SK-N-SH (cell line): ENCODE measurements around the gene GDPD5. TPM values are rescaled to one million over a fixed set of nuclear protein-coding genes. Genes with fewer than 3 reads are reported as not detected.

Experiments used
- EP300 ChIP-seq, 2 experiments: IDR thresholded peaks; 2 replicates each; pipeline versions ENCODE4 v1.4.0 to v1.6.1; 2012; ENCODE audit warnings: borderline replicate concordance in 1 of 2, low read depth in 1 of 2, low read length in 1 of 2
- GABPA ChIP-seq: IDR thresholded peaks from 2 replicates; pipeline ENCODE4 v1.4.0; 2012; ENCODE audit warnings: low read depth, mild to moderate bottlenecking
- GATA2 ChIP-seq: sonication (generic); formaldehyde crosslinking; IDR thresholded peaks from 2 replicates; pipeline ENCODE4 v1.5.0; 2020; ENCODE audit warnings: mild to moderate bottlenecking, missing genetic modification reagents
- IRF3 ChIP-seq: fragments of 150-350 bp; IDR thresholded peaks from 2 replicates; pipeline ENCODE4 v1.6.1; 2016; ENCODE audit warnings: mild to moderate bottlenecking, low read depth, low read length
- JUND ChIP-seq: IDR thresholded peaks from 2 replicates; pipeline ENCODE4 v1.4.0; 2012
- MEF2A ChIP-seq: IDR thresholded peaks from 2 replicates; pipeline ENCODE4 v1.4.0; 2012; ENCODE audit warnings: low read depth, borderline replicate concordance
- NRF1 ChIP-seq: IDR thresholded peaks from 2 replicates; pipeline ENCODE4 v1.6.1; 2012; ENCODE audit warnings: low read depth, mild to moderate bottlenecking, low read length
- POLR2AphosphoS5 ChIP-seq: IDR thresholded peaks from 2 replicates; pipeline ENCODE4 v1.6.1; 2012; ENCODE audit warnings: low read depth, low read length
- REST ChIP-seq: IDR thresholded peaks from 2 replicates; pipeline ENCODE4 v1.6.1; 2012; ENCODE audit warnings: mild to moderate bottlenecking, low read depth, low read length, moderate library complexity
- RFX5 ChIP-seq: IDR thresholded peaks from 2 replicates; pipeline ENCODE4 v1.6.1; 2012; ENCODE audit warnings: mild to moderate bottlenecking, improper control_type of control experiment, low read length
- SMC3 ChIP-seq: IDR thresholded peaks from 2 replicates; pipeline ENCODE4 v1.6.1; 2012; ENCODE audit warnings: low read depth, low read length, improper control_type of control experiment
- TAF1 ChIP-seq: IDR thresholded peaks from 2 replicates; pipeline ENCODE4 v1.6.1; 2012; ENCODE audit warnings: low read depth, mild to moderate bottlenecking, low read length, moderate library complexity, borderline replicate concordance
- TEAD4 ChIP-seq: IDR thresholded peaks from 2 replicates; pipeline ENCODE4 v1.4.0; 2012; ENCODE audit warnings: mild to moderate bottlenecking, borderline replicate concordance; ENCODE audit not compliant: insufficient read depth
- polyA plus RNA-seq, 3 experiments: library from polyadenylated mRNA; depleted of rRNA; stranded (reverse); fragments of >200 nt; gene quantifications; 2 replicates each; pipeline ENCODE4 v1.2.3, GENCODE V29; 2012
- TF ChIP-seq, protein P1 (sequence below): IDR thresholded peaks from 2 replicates; pipeline ENCODE4 v1.4.0; 2012; ENCODE audit warnings: low read depth, borderline replicate concordance
- TF ChIP-seq, protein P2 (sequence below): IDR thresholded peaks from 2 replicates; pipeline ENCODE4; 2012

Gene GDPD5
- polyA plus RNA-seq, 1 of the 3 experiments (the other 2 are of a cell fraction): 2.2 TPM

GRCh38 chr11:75557666-75558494 lies 32.1 kb upstream of the GDPD5 start (continued):
- TF ChIP-seq IRF3 (no peak), MEF2A (no peak), REST (0 out of 2 replicates have a peak, but pooled peaks have one; percentile 49), SMC3 (no peak), POLR2AphosphoS5 (peak; percentile 31; the same call in 1 of the 2 replicates), JUND (peak; percentile 57; the same call in 1 of the 2 replicates), GABPA (no peak), TAF1 (no peak), RFX5 (no peak), NRF1 (no peak), TEAD4 (0 out of 2 replicates have a peak, but pooled peaks have one; percentile 41), EP300 (IDR thresholded peaks at IDR 0.05; ENCODE audit: borderline replicate concordance in 1 of 2, low read depth in 1 of 2, low read length in 1 of 2) (no peak), GATA2 (no peak)
- TF ChIP-seq, protein P1, sequence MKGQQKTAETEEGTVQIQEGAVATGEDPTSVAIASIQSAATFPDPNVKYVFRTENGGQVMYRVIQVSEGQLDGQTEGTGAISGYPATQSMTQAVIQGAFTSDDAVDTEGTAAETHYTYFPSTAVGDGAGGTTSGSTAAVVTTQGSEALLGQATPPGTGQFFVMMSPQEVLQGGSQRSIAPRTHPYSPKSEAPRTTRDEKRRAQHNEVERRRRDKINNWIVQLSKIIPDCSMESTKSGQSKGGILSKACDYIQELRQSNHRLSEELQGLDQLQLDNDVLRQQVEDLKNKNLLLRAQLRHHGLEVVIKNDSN: no peak
- TF ChIP-seq, protein P2, sequence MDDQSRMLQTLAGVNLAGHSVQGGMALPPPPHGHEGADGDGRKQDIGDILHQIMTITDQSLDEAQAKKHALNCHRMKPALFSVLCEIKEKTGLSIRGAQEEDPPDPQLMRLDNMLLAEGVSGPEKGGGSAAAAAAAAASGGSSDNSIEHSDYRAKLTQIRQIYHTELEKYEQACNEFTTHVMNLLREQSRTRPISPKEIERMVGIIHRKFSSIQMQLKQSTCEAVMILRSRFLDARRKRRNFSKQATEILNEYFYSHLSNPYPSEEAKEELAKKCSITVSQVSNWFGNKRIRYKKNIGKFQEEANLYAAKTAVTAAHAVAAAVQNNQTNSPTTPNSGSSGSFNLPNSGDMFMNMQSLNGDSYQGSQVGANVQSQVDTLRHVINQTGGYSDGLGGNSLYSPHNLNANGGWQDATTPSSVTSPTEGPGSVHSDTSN: no peak
